Lower leg skin (tissue), 3 donors: ENCODE results near the gene PUM2.

Experiments used
- POLR2A ChIP-seq, 2 donors: fragments of 450-650 bp; IDR thresholded peaks; one replicate each; pipeline ENCODE4 v1.6.1; 2016 to 2017; ENCODE audit warnings: antibody characterized with exemption in 2 of 2, mild to moderate bottlenecking in 1 of 2, moderate library complexity in 1 of 2
- TF ChIP-seq, protein P1 (sequence below), 3 donors: fragments of 450-650 bp; IDR thresholded peaks; one replicate each; pipeline ENCODE4 v1.5.1; 2016; ENCODE audit warnings: antibody characterized with exemption in 3 of 3, mild to moderate bottlenecking in 3 of 3, moderate library complexity in 2 of 3

DNA sequence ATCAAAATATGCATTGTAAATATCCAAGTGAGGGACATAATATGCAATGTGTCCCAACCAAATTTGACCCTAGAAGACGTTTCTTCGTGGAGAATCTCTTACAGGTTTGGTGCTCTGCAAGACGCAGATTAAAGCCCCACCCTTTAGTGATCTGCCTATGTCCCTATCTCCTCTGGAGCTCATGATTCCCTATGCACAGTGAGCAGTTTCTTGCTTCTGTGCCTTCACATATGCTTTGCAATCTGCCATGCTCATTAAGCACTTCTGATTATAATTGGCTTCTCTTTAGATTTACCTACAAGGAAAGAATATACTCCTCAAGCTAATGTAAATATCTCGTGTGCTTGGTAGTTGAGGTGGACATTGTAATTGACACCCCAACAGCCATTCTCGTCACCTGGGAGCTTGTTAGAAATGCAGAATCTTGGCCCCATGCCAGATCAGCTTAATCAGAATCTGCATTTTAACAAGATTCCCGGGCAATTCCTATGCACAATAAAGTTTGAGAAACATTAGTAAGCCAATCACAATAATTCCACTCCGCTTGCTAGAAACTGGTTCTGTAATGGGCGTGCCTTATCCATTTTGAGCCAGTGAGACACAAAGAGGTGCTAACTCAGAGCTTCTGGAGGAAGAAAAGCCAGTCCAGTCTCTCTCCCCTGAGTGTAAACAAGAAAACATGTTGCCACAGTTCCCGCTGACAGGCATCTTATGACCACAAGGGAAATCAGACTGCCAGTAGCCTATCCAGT lies 2.8 kb upstream of the PUM2 start:
- TF ChIP-seq, protein P1, sequence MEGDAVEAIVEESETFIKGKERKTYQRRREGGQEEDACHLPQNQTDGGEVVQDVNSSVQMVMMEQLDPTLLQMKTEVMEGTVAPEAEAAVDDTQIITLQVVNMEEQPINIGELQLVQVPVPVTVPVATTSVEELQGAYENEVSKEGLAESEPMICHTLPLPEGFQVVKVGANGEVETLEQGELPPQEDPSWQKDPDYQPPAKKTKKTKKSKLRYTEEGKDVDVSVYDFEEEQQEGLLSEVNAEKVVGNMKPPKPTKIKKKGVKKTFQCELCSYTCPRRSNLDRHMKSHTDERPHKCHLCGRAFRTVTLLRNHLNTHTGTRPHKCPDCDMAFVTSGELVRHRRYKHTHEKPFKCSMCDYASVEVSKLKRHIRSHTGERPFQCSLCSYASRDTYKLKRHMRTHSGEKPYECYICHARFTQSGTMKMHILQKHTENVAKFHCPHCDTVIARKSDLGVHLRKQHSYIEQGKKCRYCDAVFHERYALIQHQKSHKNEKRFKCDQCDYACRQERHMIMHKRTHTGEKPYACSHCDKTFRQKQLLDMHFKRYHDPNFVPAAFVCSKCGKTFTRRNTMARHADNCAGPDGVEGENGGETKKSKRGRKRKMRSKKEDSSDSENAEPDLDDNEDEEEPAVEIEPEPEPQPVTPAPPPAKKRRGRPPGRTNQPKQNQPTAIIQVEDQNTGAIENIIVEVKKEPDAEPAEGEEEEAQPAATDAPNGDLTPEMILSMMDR (IDR thresholded peaks at IDR 0.05): no peak
- TF ChIP-seq POLR2A (IDR thresholded peaks at IDR 0.05): no peak
